Measurements from ENCODE around the gene ARFGEF3. TPM values are rescaled to one million over a fixed set of nuclear protein-coding genes. Genes with fewer than 3 reads are reported as not detected.

The ARFGEF3 gene
- total RNA-seq, 1 donor from 2014 or later, result 2.6 TPM

DNA sequence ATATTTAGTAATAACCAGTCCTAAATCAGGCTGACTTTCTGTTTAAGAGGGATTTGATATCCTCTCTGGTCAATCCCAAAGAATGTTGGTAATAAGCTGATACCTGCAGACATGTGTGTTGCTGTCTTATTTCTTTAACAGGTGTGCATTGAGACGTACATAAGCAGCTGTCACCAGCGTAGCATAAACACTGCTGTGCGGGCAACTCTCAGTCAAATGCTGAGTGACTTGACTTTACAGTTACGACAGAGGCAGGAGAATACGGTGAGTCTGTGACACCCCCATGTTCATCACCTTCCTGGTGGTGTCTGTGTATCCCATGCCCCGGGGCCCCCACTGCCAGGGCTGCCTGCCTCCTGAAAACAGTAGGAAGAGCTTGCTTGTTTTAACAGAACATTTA is 76.6 kb downstream of the ARFGEF3 start:
- no peak for DNase-seq (ENCODE audit: low spot score)

DNA sequence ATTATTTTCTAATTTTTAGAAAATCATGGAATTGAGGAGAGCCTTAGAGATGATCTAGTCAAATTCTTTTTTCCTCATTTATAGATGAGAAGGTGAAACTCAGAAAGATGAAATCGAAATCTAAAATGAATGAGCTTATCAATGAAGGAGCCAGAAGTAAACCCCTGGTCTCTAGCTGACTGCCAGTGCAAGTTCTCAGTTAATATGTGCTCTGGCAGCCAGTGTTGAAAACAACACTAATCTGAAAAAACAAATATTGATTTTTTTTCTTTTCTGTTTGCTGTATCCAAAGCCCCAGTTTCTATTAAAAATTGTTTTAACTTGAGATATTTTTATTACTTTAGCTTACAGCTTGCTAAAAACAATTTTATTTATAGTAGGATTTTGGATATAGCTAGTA is 78.0 kb downstream of the ARFGEF3 start:
- DNase-seq (ENCODE audit: low spot score), result no peak

DNA sequence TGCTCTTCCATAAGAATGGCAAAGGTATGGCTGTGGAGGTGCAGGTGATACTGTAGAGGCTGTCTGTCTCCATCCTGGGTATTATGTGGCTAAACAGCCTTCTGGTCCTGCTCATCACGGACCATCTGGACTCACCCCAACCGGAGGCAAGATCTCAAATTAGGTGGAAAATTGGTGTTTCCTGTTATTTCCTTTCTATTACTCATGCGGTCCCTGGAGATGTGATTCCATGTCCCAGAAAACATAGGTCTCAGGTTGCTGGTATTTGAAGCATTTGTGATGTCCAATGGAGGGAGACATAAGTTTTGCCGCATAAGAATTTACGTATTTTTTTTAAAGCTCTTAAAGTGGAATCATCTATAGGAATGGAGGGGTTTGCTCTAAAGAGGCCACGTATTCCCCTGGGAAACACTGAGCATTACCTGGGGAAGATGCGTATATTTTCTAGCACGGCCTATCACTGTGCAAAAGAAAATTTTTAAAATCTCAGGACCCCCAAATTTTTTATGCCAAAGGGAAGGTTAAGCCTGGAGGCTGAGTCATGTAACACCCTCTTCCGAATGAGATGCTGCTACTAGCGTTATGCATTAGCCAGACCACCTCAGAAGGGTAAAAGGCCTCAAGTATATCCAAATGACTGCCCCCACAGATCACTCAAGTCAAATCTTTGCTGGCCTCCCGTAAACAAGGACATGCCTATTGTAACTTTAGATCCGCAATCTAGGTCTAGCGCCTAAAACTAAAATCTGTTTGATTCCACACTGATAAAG is 78.9 kb downstream of the ARFGEF3 start:
- DNase-seq (ENCODE audit: low spot score), result no peak

DNA sequence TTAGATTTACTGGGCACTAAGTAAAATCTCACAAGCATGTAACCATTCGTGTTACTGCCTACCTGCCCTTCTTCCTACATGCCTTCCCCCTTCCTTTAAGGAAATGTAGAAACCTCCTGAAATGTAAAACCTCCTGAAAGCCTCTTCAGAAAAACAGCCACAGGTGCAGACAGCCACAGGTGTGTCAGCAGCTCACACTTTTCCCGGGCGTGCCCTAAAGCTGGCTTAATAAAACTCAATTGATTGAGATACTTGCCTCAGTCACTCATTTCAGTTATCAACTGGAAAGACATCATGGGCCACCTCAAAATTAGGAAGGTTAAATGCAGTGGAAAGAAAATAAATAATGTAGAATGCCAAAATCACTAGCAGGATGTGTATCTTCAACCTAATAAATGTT is 79.6 kb downstream of the ARFGEF3 start:
- DNase-seq (ENCODE audit: low spot score), result no peak

DNA sequence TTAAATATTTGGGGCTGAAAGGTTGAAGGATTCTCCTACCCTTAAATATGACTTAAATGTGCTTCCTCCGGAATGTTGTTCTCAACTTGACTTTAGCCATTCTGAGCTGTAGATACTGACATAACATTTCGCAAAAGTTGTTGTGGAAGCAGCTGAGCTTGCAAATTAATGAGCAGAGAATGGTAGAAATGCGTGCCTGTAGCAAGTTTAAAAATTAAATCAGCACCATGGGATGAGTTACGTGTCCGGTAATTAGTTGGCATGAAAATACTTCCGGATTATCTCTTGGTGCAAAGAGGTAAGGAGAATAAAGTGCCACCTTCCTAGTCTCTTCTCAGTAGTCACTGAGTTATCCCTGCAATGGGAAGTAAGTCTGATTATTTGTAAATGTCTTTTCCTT is 80.2 kb downstream of the ARFGEF3 start:
- DNase-seq (ENCODE audit: low spot score), result no peak

DNA sequence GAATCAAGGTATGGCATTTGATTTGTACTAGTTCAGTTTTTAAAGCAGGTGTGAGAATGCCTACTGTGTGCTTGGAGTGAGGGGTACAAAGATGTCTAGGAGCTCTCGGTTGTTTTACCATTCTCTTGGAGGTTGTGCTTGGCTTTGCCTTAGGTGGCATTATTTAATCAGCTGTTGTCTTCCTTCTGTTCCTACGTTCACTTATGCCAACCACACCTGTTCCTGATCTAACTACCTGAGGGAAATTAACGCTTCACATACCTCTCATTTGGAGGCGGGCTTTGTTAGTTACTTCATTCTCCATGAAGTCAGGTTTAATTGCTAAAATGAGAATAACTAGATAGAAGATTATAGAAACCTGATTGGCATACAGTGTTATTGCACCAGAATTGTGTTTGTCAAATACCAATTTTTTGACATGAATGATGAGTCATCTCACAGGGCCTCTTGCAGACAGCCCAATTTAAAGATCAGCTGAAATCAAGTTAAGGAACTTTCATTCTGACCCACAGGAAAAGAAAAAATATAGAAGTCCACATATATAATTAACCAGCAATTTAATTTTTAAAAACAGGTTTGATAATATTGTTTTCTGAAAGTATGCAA is 81.4 kb downstream of the ARFGEF3 start:
- no peak for DNase-seq (ENCODE audit: low spot score)

DNA sequence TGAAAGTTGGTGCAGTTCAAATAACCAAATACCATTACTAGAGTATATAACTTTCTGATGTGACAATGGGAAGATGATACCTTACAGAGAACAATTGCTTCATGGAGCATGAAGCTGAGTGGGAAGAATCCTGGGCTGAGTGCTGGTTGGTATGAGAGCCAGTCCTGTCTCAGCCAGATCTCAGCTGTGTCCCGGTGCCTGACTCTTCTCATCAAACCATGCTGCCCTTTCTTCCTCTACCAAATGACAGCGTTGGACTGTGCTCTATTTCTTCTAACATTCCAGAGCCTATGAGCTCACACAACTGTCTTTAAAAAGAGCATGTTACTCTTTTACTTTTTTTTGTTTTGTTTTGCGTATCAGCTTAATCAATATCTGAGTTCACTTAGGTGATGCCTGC is 84.0 kb downstream of the ARFGEF3 start:
- no peak for DNase-seq (ENCODE audit: low spot score)

DNA sequence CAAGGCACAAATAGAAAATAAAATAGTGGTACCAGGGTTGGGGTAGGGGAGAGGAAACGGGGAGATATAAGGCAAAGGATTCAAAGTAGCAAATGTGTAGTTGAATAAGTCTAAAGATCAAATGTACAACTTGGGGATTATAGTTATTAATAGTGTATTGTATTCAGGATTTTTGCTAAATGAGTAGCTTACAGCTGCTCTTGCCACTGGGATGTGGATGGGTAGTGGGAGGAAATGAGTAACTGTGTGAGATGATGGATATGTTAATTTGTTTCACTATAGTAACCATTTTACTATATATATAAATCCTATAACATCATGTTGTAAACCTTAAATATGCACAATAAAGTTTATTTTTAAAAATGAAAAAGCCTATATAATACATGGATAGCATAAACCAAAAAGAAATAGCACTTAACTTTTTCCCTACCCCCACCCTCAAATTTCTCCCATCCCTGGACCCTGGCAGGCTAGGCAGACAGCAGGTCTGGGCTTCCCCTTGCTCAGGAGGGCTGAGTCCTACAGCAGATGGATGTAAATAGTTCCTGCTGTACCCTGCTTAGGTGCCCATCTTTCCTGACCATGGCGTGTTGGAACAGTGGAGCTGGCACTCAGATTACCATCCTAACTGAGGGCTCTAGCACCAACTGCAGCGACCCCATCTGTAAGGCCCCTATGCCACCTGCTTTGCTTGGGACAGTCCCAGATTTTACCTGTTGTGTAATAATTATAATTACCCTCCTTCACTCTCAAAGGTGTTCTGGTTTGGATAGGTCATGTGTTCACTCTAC is 85.1 kb downstream of the ARFGEF3 start:
- DNase-seq (ENCODE audit: low spot score), result no peak

DNA sequence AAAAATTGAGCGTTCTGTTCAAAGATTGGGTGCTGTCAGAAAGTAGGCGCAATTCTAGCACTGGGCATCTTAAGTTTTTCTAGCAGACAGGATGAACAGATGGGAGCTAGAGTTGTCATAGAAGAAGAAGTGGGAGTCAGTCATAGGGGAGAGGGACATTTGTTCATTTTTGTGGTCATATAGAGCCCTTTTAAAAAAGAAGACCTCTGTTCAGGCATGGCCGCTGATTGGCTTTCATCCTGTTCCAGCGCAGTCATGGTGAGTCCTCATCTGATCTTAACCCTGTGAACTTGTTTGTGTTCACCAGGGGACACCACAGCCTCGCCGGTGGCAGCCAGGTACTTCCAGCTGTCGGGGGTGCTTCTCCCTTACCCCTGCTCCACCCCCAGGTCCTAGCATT is 86.3 kb downstream of the ARFGEF3 start:
- no peak for DNase-seq (ENCODE audit: low spot score)

DNA sequence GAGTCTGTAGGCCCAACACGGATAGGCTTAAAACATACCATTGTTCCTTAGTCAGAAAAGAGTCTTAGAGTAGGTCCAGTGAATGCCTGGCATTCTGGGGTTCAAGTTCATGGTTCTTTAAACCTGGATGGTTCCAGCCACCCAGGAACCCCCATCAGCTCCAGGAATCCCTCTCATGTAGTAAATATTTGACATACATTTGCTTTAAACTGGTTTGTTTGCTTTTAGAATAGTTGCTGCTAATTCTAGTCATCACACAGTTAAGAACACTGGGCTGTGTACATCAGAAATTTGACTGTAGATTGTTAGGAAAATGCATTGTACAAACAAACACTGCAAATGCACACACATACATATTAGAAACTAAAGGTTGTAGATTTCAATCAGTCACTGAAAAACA is 87.1 kb downstream of the ARFGEF3 start:
- no peak for DNase-seq (ENCODE audit: low spot score)

DNA sequence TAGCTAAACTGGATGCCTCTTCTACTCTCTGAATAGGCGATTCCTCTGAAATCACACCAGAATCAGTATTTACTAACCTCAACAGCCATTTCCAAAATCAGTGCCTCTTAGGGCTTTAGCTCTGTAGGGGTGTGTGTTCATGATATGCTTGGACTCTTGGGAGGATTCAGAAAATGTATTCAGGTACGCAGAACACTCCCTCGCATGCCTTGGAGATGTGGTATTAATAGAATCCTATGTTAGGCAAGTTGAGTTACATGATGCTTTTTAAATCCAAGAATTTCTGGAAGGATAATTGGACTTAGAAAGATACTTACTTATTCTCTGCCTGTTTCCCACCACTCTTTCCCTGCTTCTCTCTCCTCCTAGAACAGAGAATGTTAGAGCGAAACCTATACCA is 88.3 kb downstream of the ARFGEF3 start:
- DNase-seq (ENCODE audit: low spot score), result no peak

DNA sequence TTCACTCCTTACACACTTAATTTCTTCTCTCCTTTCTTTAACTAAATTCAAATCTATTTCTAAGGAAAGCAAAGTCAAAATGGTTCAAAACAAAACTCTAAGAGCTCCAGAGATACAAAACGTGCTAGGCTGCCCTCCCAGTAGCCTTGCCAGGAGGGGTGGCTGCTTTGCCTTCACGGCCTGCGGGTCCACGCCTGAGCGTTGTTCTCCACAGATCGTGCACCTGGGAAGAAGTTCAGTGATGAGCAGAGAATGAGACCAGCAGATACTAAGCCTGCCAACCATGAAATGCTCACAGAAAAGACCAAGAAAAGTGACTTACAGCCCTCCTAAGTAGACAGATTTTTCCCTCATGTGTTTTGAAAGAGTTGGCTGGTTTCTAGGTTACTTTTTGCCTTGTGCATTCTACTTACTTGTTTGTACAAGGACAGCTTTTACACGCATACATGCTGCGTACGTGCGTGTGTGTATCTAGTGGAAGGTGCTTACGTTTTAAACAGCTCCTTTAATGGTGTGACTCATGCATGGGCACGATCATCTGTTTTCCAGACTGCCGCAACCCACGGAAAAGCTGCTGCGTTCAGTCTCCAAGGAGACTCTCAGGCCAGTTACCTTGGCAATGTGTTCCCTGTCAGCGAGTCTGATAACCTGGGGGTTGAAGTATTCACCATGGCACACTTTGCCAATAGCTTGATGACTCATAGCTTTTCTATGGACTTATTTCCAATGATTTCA is 88.9 kb downstream of the ARFGEF3 start:
- DNase-seq (ENCODE audit: low spot score), result no peak

DNA sequence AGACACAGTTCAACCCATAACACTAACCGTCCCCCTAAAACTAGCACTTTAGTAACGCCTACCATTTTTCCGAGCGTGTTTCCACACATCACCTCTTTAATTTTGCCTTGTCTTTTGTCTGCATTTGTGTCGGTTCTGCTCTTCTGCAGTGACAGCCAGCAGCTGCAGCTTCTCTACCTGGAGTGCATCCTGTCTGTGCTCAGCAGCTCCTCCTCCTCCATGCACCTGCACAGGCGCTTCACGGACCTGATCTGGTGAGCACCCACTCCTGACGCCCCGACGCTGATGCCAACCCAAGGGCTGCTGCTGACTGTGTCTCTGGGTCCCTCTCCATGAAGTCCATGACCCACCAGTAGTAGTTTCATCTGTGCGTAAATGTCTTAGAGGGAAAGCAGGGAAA is 92.0 kb downstream of the ARFGEF3 start:
- no peak for DNase-seq (ENCODE audit: low spot score)

DNA sequence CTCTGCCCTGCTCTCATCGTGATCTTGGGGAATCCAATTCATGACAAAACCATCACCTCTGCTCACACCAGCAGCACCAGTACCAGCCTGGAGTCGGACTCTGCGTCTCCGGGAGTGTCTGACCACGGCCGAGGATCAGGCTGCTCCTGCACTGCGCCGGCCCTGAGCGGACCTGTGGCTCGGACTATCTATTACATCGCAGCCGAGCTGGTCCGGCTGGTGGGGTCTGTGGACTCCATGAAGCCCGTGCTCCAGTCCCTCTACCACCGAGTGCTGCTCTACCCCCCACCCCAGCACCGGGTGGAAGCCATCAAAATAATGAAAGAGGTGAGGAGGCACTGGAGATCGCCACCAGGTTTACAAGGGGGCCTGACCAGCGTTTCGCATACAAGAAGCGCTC is 93.7 kb downstream of the ARFGEF3 start:
- DNase-seq (ENCODE audit: low spot score), result no peak

DNA sequence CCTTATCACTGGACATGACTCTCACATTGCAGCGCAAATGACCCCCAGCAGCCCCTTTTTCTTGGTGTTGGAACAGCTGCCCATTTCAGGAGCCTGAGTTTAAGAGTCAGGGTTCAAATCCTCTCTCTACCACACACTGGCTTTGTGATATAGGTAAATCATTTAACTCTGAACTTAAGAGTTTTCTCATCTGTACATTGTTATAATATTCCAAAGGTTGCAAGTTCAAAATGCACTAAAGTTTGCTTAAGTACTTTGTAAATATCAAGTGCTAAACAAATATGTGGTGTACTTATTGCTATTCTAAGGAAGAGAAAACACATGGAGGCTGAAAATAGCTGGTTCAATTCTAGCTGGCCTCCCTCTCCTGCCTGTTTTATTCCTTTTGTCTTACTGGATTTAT is 95.9 kb downstream of the ARFGEF3 start:
- DNase-seq (ENCODE audit: low spot score), result no peak

DNA sequence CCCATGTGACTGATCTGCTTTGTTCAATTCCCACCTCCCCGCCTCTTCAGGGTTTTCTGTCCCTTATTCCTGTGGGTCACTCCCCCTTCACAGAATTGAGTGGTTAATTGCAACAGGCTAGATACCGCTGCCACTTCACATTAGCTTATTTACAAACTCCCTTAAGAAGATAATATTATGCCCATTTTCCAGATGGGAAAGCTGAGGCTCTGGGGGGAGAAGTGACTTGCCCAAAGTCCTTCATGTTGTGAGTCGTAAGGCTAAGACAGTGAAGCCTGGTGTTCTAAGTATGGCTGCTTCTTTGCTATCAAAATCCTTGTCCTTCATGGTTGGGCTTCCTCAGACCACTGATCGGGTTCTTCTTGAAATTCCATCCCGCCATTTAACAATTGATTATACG is 96.5 kb downstream of the ARFGEF3 start:
- DNase-seq (ENCODE audit: low spot score), result no peak

DNA sequence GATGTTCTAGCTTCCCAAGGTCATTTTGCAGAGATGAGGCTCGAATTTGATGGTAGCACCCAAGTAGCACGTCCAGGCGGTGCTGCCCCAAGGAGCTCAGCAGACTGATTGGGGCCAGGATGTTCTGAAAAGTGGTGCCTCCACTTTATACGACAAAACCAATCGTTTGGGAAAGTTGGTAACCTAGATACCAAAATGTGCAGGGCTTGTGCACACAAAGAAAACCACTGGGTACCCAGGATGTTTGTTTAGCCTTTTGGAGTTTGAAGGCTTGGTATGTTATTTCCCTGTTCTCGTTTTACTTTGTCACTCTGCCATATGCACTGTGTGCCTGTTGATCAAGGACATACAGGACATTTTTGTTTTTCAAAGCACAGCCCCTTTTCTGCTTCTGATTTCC is 97.3 kb downstream of the ARFGEF3 start:
- no peak for DNase-seq (ENCODE audit: low spot score)

DNA sequence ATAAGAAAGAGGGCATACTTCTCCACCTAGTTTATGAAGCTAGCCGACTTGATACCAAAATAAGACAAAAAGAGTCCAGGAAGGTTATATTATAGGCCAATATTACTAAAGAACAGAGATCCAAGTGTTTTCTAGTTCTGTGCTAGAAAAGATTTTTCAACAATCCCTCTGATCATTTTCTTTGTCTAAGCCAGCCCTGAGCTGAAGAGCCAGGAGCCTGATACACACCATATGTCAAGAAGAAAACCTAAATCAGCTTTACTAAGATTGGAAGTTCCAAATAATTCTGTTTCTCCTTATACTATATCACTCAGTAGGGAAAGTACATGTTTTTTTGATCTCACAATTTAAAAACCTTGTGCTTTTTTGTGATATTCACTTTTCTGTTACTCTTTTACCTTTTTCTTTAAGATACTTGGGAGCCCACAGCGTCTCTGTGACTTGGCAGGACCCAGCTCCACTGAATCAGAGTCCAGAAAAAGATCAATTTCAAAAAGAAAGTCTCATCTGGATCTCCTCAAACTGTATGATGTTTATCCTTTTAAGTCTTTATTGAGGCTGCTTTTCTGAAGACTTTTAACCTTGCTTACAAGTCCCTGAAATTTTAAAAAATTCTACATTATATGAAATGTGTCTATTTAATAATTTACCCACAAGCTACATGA is 99.5 kb downstream of the ARFGEF3 start:
- no peak for DNase-seq (ENCODE audit: low spot score)

DNA sequence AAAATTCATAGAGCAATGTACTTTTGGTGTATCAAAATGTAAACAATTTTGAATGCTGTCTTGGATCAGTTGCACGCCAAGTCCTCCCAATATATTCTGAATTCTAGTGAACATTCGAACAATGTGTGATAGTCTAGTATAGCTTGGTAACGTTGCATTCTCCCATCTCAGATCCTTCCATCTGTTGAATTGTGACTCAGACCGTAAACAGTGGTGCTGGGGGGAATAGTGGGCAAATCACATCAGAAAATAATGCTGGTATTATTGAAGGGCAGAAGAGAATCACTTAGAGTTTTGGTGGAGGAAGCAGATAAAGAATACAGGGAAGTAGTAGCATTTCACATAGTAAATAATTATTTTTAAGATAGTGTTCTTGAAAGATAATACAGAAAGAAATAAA is 102.2 kb downstream of the ARFGEF3 start:
- no peak for DNase-seq (ENCODE audit: low spot score)

DNA sequence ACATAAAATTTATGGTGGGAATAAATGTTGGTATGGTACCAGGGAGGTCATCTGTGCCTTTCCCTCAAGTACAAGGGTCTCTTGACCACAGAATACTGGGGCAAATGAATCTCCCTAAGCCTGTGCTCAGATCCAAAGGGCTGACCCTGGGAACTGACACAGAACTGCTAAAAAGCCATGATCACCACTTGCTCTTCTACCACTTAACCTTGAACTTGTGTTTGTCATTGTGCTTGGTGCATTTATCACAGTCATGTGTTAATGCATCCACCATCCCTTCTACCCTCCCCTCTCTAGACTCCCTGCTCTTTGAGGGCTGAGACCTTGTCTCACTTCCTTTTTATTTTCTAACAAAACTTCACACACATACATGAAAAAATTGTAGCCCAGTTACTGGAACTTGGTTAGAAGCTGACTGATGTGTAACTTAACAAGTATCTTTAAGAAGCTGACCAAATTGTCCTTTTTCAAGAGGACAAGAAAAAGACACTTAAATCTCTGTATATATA is 102.7 kb downstream of the ARFGEF3 start:
- DNase-seq (ENCODE audit: low spot score), result no peak

DNA sequence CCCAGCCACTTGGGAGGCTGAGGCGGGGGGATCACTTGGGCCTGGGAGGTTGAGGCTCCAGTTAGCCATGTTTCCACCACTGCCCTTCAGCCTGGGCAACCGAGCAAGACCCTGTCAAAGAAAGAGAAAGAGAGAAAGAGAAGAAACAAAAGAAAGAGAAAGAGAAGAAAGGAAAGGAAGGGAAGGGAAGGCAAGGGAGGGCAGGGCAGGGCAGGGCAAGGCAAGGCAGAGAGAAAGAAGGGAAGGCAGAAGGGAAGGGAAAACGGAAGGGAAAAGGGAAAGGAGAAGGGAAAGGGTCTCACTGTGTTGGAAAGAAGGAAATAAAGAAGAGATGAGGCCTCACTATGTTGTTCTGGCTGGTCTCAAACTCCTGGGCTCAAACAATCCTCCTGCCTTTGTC is 104.4 kb downstream of the ARFGEF3 start:
- DNase-seq (ENCODE audit: low spot score), result no peak
